ENCODE data around the gene PACS1.

Gene PACS1

DNA sequence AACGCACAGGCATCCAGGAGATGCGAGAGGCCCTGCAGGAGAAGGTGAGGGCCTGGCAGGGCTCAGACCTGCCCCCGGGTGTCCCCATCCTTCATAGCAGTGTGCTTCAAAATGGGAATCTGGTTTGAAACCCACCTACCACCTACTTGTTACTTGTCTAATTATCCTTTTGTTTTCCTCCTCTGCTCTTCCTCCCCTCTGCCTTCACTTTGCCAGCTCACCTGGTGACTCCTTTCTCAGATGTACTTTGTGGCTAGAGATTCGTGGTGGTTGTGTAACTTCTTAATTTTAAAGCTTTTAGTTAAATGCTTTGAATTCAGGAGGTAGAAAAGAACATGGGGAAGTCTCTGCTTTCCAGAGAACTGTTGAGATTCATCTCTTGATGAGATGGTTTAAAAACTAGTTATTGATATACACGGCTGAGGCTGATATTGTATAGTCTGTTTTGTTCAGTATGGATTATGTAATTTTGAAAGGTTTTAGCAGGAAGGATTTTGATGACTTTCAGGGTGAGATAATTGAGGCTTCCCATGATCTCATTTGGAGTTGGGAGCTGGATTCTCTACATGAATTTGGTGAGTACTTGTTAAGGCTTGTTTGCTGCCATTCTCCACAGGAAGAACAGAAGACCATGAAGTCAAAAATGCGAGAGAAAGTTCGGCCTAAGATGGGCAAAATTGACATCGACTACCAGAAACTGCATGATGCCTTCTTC is 9.9 kb upstream of the PACS1 start:
- peak overlapping the region; percentile 33 for H3K27ac ChIP-seq
- CTCF ChIA-PET, result no interaction called here
- no peak for TF ChIP-seq CTCF (conservative IDR thresholded peaks at IDR 0.05; ENCODE audit: low read depth)
- POLR2A ChIA-PET (ENCODE audit: low non-redundant PET), result no interaction called here
- DNase-seq (ENCODE audit: low spot score), result no peak

GRCh38 chr11:66061268-66061667 is 8.8 kb upstream of the PACS1 start:
- POLR2A ChIA-PET (ENCODE audit: low non-redundant PET), result no interaction called here

DNA sequence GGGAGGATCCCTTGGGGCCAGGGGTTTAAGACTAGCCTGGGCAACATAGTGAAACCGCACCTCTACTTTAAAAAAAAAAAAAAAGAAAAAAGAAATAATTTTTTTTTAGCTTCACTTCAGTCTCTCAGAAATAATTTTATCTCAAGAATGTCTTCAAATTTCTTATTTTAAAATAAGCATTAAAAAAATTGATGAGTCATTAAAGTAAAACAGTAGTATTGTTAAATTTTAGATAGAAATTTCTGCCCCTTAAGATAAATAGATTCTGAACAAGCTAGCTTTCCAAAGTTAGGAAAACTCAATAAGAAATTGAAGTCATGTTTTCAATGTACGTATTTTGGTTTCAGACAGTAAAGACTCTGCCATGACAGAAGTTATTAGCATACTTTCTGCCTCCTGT is 7.7 kb upstream of the PACS1 start:
- CTCF ChIA-PET, result no interaction called here
- DNase-seq (ENCODE audit: low spot score), result no peak
- no peak for TF ChIP-seq CTCF (conservative IDR thresholded peaks at IDR 0.05; ENCODE audit: low read depth)
- no peak overlapping the region for H3K27ac ChIP-seq
- POLR2A ChIA-PET (ENCODE audit: low non-redundant PET), result interaction anchor here (0.6 kb wide), 1 partner anchor 10 kb away, joined by 5 read pairs; the partner anchor contains the start of gene SF3B2

More at GRCh38 chr11:66061268-66061667, 8.8 kb upstream of the PACS1 start:
- CTCF ChIA-PET, result no interaction called here
- no peak for TF ChIP-seq CTCF (conservative IDR thresholded peaks at IDR 0.05; ENCODE audit: low read depth)
- DNase-seq (ENCODE audit: low spot score), result no peak
- peak overlapping the region; percentile 23; the same call in 1 of the 2 replicates for H3K27ac ChIP-seq

DNA sequence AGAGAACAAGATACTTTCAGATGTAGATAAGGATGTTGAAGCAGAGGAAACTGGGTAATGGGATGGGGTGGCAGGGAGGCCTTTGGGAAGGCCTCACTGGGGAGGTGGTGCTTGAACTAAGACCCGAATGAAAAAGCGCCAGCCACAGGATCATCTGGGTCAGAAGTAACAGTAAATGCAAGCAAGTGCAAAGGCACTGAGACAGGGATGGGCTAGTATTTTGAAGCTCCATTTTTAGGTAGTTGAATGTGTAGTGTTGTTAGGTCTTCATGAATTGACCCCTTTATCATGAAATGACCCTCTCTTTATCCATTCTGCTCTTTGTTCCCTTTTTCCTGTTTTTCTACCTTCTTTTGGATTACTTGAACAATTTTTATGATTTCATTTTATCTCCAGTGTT is 6.2 kb upstream of the PACS1 start:
- TF ChIP-seq CTCF (conservative IDR thresholded peaks at IDR 0.05; ENCODE audit: low read depth), result no peak
- no peak for DNase-seq (ENCODE audit: low spot score)
- ChIA-PET POLR2A (ENCODE audit: low non-redundant PET) (no interaction called here), CTCF (interaction anchor here (0.6 kb wide), 1 partner anchor 104 kb away, joined by 3 read pairs; no protein-coding TSS in a partner anchor)
- no peak overlapping the region for H3K27ac ChIP-seq

- no peak for TF ChIP-seq CTCF (conservative IDR thresholded peaks at IDR 0.05; ENCODE audit: low read depth)
- ChIA-PET POLR2A (ENCODE audit: low non-redundant PET) (no interaction called here), CTCF (no interaction called here)
- no peak overlapping the region for H3K27ac ChIP-seq
- no peak for DNase-seq (ENCODE audit: low spot score)
These were observed 5.5 kb upstream of the PACS1 start for GRCh38 chr11:66064571-66064970.

DNA sequence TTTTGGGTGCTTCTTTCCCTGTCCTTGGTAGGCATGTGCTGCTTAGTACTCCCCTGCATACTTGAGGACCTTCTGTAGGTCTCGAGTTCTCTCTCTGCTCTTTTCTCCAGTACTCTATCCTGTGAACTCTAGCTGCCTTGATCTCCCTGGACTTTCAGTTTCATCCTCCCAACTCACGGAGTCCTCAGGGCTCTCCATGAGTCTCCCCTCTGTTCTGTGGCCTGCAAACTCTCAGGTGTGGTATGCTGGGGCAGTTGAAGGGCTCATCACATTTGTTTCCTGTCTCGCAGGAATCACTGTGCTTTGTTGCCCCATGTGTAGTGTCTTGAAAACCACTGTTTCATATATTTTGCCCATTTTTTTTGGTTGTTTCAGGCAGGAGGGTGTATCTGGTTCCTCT is 3.3 kb upstream of the PACS1 start:
- ChIA-PET CTCF (interaction anchor here (3.5 kb wide), 1 partner anchor 13 kb away, joined by 32 read pairs; the partner anchor contains the start of gene SF3B2), POLR2A (ENCODE audit: low non-redundant PET) (no interaction called here)
- no peak for DNase-seq (ENCODE audit: low spot score)
- TF ChIP-seq CTCF (conservative IDR thresholded peaks at IDR 0.05; ENCODE audit: low read depth), result no peak
- H3K27ac ChIP-seq, result no peak overlapping the region
